ENCODE results near the gene NUMB.
"Not testable (repeated sequence)": the region's sequence is repeated elsewhere in the genome, so short reads cannot be mapped to it uniquely, and the experiment has no call there.

The NUMB gene

DNA sequence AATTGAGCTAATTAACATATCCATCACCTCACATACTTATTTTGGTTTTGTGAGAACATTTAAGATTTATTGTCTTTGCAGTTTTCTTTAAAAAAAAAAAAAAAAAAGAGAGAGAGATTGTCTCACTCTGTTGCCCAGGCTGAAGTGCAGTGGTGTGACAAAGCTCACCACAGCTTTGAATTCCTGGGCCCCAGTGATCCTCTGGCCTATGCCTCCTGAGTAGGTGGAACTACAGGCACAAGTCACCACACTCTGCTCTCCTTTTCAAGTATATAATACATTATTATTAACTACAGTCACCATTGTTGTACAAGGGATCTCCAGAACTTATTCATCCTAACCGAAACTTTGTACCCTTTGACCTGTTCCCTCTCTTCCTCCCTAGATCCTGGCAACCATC is 64.0 kb downstream of the NUMB start:
- H3K9ac ChIP-seq = no peak overlapping the region
- no peaks in the 10 kb centered on the region for H3K27me3 ChIP-seq (ENCODE audit: insufficient read depth, low read depth)
- H3K27ac ChIP-seq = no peak overlapping the region
- H3K4me3 ChIP-seq (IDR thresholded peaks at IDR 0.05; ENCODE audit: insufficient read depth, low read depth, low read length) = no peak overlapping the region
- no peaks in the 10 kb centered on the region for H3K79me2 ChIP-seq (ENCODE audit: insufficient read depth, low read depth)
- H3K4me2 ChIP-seq = no peak overlapping the region
- no peaks in the 10 kb centered on the region for H3K36me3 ChIP-seq (ENCODE audit: insufficient read depth)
- no peaks in the 10 kb centered on the region for H3K4me1 ChIP-seq (ENCODE audit: low read depth, poor library complexity, severe bottlenecking)
- H4K20me1 ChIP-seq (ENCODE audit: insufficient read depth) = no peaks in the 10 kb centered on the region
- no peak overlapping the region for H2AFZ ChIP-seq (ENCODE audit: low read depth)
- no peak for TF ChIP-seq CTCF (conservative IDR thresholded peaks at IDR 0.05; ENCODE audit: low read depth, low read length)

GRCh38 chr14:73393375-73393774 is 65.0 kb downstream of the NUMB start:
- Histone ChIP-seq H3K27me3 (ENCODE audit: insufficient read depth, low read depth) (no peaks in the 10 kb centered on the region), H3K79me2 (ENCODE audit: insufficient read depth, low read depth) (no peaks in the 10 kb centered on the region), H3K4me3 (IDR thresholded peaks at IDR 0.05; ENCODE audit: insufficient read depth, low read depth, low read length) (no peak overlapping the region), H3K4me1 (ENCODE audit: low read depth, poor library complexity, severe bottlenecking) (no peaks in the 10 kb centered on the region), H3K4me2 (no peak overlapping the region), H2AFZ (ENCODE audit: low read depth) (no peak overlapping the region), H3K9ac (no peak overlapping the region), H3K36me3 (ENCODE audit: insufficient read depth) (no peaks in the 10 kb centered on the region), H4K20me1 (ENCODE audit: insufficient read depth) (no peaks in the 10 kb centered on the region), H3K27ac (no peak overlapping the region)
- no peak for TF ChIP-seq CTCF (conservative IDR thresholded peaks at IDR 0.05; ENCODE audit: low read depth, low read length)

DNA sequence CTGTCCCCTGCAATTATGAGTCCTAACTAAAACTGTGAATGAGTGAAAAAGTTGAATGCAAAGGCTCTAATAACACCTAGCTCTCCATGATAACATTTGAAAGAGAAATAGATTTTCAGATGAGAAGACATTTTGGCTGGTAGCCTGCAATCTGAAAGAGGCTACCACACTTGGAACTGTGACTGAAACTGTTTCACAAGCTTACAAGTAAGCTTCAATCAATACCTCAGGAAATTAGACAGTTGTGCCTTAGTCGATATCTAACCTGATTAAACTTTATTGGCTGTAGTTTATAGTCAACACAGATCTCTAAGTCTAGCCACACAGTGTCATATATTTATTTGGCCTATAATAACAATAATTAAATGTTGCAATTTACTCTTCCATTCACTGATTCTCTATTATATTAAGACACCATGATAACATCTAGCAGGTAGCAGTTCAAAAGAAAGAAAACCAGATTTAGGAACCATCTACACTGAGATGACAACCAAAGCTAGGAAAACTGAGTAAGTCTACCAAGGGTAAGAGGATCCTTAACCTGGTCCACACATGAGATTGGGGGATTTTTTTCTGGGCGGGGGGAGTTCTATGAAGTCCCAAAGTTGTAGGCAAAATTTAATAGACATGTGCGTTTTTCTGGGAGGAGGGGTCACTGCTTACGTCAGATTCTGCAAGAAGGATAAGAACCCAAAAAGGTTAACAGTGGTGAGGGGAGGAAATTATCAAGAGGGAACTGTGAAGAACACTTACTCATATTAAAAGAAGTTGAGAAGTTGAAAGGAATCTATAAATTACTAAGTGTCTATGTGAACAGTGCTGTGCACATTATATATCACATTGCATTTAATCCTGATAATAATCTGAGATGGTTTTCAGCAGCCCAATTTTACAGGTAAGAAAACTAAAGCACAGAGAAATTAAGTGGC is 65.8 kb downstream of the NUMB start:
- Histone ChIP-seq H3K4me3 (IDR thresholded peaks at IDR 0.05; ENCODE audit: insufficient read depth, low read depth, low read length) (no peak overlapping the region), H2AFZ (ENCODE audit: low read depth) (no peak overlapping the region), H3K79me2 (ENCODE audit: insufficient read depth, low read depth) (no peaks in the 10 kb centered on the region), H3K36me3 (ENCODE audit: insufficient read depth) (no peaks in the 10 kb centered on the region), H3K9ac (no peak overlapping the region), H4K20me1 (ENCODE audit: insufficient read depth) (no peaks in the 10 kb centered on the region), H3K27ac (no peak overlapping the region), H3K27me3 (ENCODE audit: insufficient read depth, low read depth) (no peaks in the 10 kb centered on the region), H3K4me1 (ENCODE audit: low read depth, poor library complexity, severe bottlenecking) (no peaks in the 10 kb centered on the region), H3K4me2 (no peak overlapping the region)
- no peak for TF ChIP-seq CTCF (conservative IDR thresholded peaks at IDR 0.05; ENCODE audit: low read depth, low read length)

GRCh38 chr14:73387860-73388259 is 70.5 kb downstream of the NUMB start:
- not testable (repeated sequence) for H3K27me3 ChIP-seq (ENCODE audit: insufficient read depth, low read depth)

DNA sequence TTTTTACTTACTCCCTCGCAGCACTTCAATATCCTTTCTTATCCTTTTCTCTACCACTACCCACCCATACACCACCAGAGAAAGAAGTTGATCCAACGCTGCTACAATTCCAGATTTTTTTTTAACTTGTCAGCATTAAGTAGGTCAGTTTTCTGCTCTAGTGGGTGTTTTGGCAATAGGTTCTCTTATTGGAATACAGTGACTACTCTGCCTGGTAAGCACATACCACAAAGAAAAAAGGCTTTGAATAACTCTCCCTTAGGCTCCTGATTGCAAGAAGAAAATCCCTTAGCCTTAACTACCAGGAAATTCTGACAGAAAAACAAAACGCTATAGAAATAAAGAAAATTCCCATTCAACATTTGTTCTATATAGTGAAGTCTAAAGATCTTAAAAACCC is 72.0 kb downstream of the NUMB start:
- H3K4me1 ChIP-seq (ENCODE audit: low read depth, poor library complexity, severe bottlenecking) = no peaks in the 10 kb centered on the region
- H4K20me1 ChIP-seq (ENCODE audit: insufficient read depth) = no peaks in the 10 kb centered on the region
- H3K36me3 ChIP-seq (ENCODE audit: insufficient read depth) = no peaks in the 10 kb centered on the region

More at GRCh38 chr14:73387860-73388259, 70.5 kb downstream of the NUMB start:
- not testable (repeated sequence) for H3K4me1 ChIP-seq (ENCODE audit: low read depth, poor library complexity, severe bottlenecking); H3K4me3 ChIP-seq (IDR thresholded peaks at IDR 0.05; ENCODE audit: insufficient read depth, low read depth, low read length); H3K9ac ChIP-seq; H3K79me2 ChIP-seq (ENCODE audit: insufficient read depth, low read depth); H2AFZ ChIP-seq (ENCODE audit: low read depth); H3K27ac ChIP-seq; H4K20me1 ChIP-seq (ENCODE audit: insufficient read depth); H3K36me3 ChIP-seq (ENCODE audit: insufficient read depth); H3K4me2 ChIP-seq

DNA sequence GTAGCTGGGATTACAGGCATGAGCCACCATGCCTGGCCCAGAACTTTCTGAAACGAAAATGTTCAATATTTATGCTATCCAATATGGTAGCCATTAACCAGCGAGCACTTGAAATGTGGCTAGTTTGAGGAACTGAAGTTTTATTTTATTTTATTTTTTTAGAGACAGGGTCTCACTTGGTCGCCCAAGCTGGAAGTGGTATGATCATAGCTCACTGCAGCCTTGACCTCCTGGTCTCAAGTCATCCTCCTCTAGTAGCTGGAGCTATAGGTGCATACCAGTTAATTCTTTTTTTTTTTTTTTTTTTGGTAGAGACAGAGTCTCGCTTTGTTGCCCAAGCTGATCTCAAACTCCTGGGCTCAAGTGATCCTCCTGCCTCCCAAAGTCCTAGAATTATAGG is 73.3 kb downstream of the NUMB start:
- not testable (repeated sequence) for H3K36me3 ChIP-seq (ENCODE audit: insufficient read depth); H4K20me1 ChIP-seq (ENCODE audit: insufficient read depth); H3K4me3 ChIP-seq (IDR thresholded peaks at IDR 0.05; ENCODE audit: insufficient read depth, low read depth, low read length); H3K4me1 ChIP-seq (ENCODE audit: low read depth, poor library complexity, severe bottlenecking); H3K4me2 ChIP-seq; H3K79me2 ChIP-seq (ENCODE audit: insufficient read depth, low read depth); H3K27ac ChIP-seq; H3K9ac ChIP-seq; H2AFZ ChIP-seq (ENCODE audit: low read depth); H3K27me3 ChIP-seq (ENCODE audit: insufficient read depth, low read depth)

More for the DNA sequence above, 72.0 kb downstream of the NUMB start:
- Histone ChIP-seq H3K27ac (no peak overlapping the region), H3K27me3 (ENCODE audit: insufficient read depth, low read depth) (no peaks in the 10 kb centered on the region), H3K4me3 (IDR thresholded peaks at IDR 0.05; ENCODE audit: insufficient read depth, low read depth, low read length) (no peak overlapping the region), H2AFZ (ENCODE audit: low read depth) (no peak overlapping the region), H3K9ac (no peak overlapping the region), H3K4me2 (no peak overlapping the region), H3K79me2 (ENCODE audit: insufficient read depth, low read depth) (no peaks in the 10 kb centered on the region)
- no peak for TF ChIP-seq CTCF (conservative IDR thresholded peaks at IDR 0.05; ENCODE audit: low read depth, low read length)
